Stimulated activated CD4-positive, alpha-beta T cell treated with anti-CD3 and anti-CD28 coated beads, Interleukin-4, amount 100 ng/mL, for 4 hours (primary cell): ENCODE measurements around the gene OR14C36.
"Not testable (repeated sequence)": the region's sequence is repeated elsewhere in the genome, so short reads cannot be mapped to it uniquely, and the experiment has no call there.

Source experiments
- DNase-seq, 2 experiments: peaks; one replicate each; pipeline ENCODE4 v3.0.0-alpha.2; 2020

Gene OR14C36

GRCh38 chr1:248348475-248348874 is at the start of gene OR14C36:
Gene OR14C36 (plus strand): TSS chr1:248348775. CDS start chr1:248348775, 0 bp downstream.
- no peak for DNase-seq

GRCh38 chr1:248303324-248303723 is 45.3 kb upstream of the OR14C36 start, which contains the start of gene OR2T12:
Gene OR2T12 (minus strand): TSS chr1:248303424. CDS start chr1:248295578, 7,846 bp downstream.
- no peak for DNase-seq

GRCh38 chr1:248305672-248306071 is 42.9 kb upstream of the OR14C36 start:
- DNase-seq = not testable (repeated sequence)

GRCh38 chr1:248306103-248306502 is 42.5 kb upstream of the OR14C36 start:
- DNase-seq = no peak

- DNase-seq = not testable (repeated sequence)
These were observed 41.8 kb upstream of the OR14C36 start for GRCh38 chr1:248306740-248307139.

GRCh38 chr1:248316796-248317195 is 31.8 kb upstream of the OR14C36 start:
- no peak for DNase-seq

- no peak for DNase-seq
These were observed 24.1 kb upstream of the OR14C36 start, which contains the start of gene OR2M7 for GRCh38 chr1:248324468-248324867. Gene OR2M7 (minus strand): TSS chr1:248324568. CDS start chr1:248324568, 0 bp downstream.

- DNase-seq = no peak
These were observed 5.1 kb upstream of the OR14C36 start for GRCh38 chr1:248343451-248343850.

GRCh38 chr1:248359415-248359814 is 10.8 kb downstream of the OR14C36 start:
- no peak for DNase-seq

GRCh38 chr1:248361121-248361715 is 12.6 kb downstream of the OR14C36 start, which contains the start of gene OR2T4:
Gene OR2T4 (plus strand): TSS chr1:248361665. CDS start chr1:248361665, 0 bp downstream.
- no peak for DNase-seq

GRCh38 chr1:248366609-248367008 is 18.0 kb downstream of the OR14C36 start:
- DNase-seq = no peak

GRCh38 chr1:248372394-248372793 is 23.8 kb downstream of the OR14C36 start:
- DNase-seq = no peak

- no peak for DNase-seq
These were observed 25.2 kb downstream of the OR14C36 start for GRCh38 chr1:248373761-248374160.

- no peak for DNase-seq
These were observed 26.9 kb downstream of the OR14C36 start, which contains the start of gene OR2T6 for GRCh38 chr1:248375446-248375845. Gene OR2T6 (plus strand): TSS chr1:248375746. CDS start chr1:248387609, 11,863 bp downstream.

GRCh38 chr1:248376916-248377315 is 28.3 kb downstream of the OR14C36 start:
- DNase-seq = no peak

- DNase-seq = no peak
These were observed 32.3 kb downstream of the OR14C36 start for GRCh38 chr1:248380854-248381253.

GRCh38 chr1:248388426-248388825 is 39.9 kb downstream of the OR14C36 start:
- no peak for DNase-seq

- no peak for DNase-seq
These were observed 44.5 kb downstream of the OR14C36 start for GRCh38 chr1:248393050-248393449.
